ENCODE data around the gene TEX19.

Gene TEX19

GRCh38 chr17:82384730-82385481, 25.9 kb downstream of the TEX19 start:
- peaks cover 6% of the 10 kb centered on the region; the same call in 1 of the 2 replicates for H3K27me3 ChIP-seq (ENCODE audit: insufficient read depth, low read length)

GRCh38 chr17:82385559-82386254, 26.7 kb downstream of the TEX19 start:
- Histone ChIP-seq H3K9me3 (ENCODE audit: low read length) (no peaks in the 10 kb centered on the region), H3K27me3 (ENCODE audit: insufficient read depth, low read length) (peaks cover 6% of the 10 kb centered on the region; the same call in 1 of the 2 replicates), H3K4me1 (ENCODE audit: insufficient read depth, low read length, severe bottlenecking) (no peaks in the 10 kb centered on the region), H3K9ac (ENCODE audit: low read length) (no peak overlapping the region), H3K79me2 (ENCODE audit: insufficient read depth, low read length) (no peaks in the 10 kb centered on the region), H2AFZ (ENCODE audit: low read length) (no peak overlapping the region), H3K4me3 (ENCODE audit: low read depth, low read length, poor library complexity, severe bottlenecking) (no peak overlapping the region), H3K9me2 (ENCODE audit: low read depth, low read length) (no peaks in the 10 kb centered on the region), H3K36me3 (ENCODE audit: insufficient read depth, low read length) (no peaks in the 10 kb centered on the region), H3K27ac (ENCODE audit: low read depth, low read length, poor library complexity, severe bottlenecking) (no peak overlapping the region), H4K20me1 (ENCODE audit: insufficient read depth, low read length) (no peaks in the 10 kb centered on the region), H3F3A (ENCODE audit: insufficient read depth, low read length) (no peaks in the 10 kb centered on the region), H3K4me2 (ENCODE audit: low read length) (no peak overlapping the region)
- no peak for TF ChIP-seq EZH2 (IDR thresholded peaks at IDR 0.05; ENCODE audit: borderline replicate concordance, low read length)
- TF ChIP-seq CTCF (IDR thresholded peaks at IDR 0.05; ENCODE audit: low read length), result no peak

More at GRCh38 chr17:82384730-82385481, 25.9 kb downstream of the TEX19 start:
- Histone ChIP-seq H3K79me2 (ENCODE audit: insufficient read depth, low read length) (no peaks in the 10 kb centered on the region), H3K36me3 (ENCODE audit: insufficient read depth, low read length) (no peaks in the 10 kb centered on the region), H3K9me2 (ENCODE audit: low read depth, low read length) (no peaks in the 10 kb centered on the region), H4K20me1 (ENCODE audit: insufficient read depth, low read length) (no peaks in the 10 kb centered on the region), H2AFZ (ENCODE audit: low read length) (no peak overlapping the region), H3K4me2 (ENCODE audit: low read length) (no peak overlapping the region), H3K4me3 (ENCODE audit: low read depth, low read length, poor library complexity, severe bottlenecking) (no peak overlapping the region), H3K9me3 (ENCODE audit: low read length) (no peaks in the 10 kb centered on the region), H3F3A (ENCODE audit: insufficient read depth, low read length) (no peaks in the 10 kb centered on the region), H3K4me1 (ENCODE audit: insufficient read depth, low read length, severe bottlenecking) (no peaks in the 10 kb centered on the region), H3K27ac (ENCODE audit: low read depth, low read length, poor library complexity, severe bottlenecking) (no peak overlapping the region), H3K9ac (ENCODE audit: low read length) (no peak overlapping the region)
- no peak for TF ChIP-seq EZH2 (IDR thresholded peaks at IDR 0.05; ENCODE audit: borderline replicate concordance, low read length)
- TF ChIP-seq CTCF (IDR thresholded peaks at IDR 0.05; ENCODE audit: low read length), result no peak

GRCh38 chr17:82386255-82386831, 27.3 kb downstream of the TEX19 start:
- no peaks in the 10 kb centered on the region for H3K9me2 ChIP-seq (ENCODE audit: low read depth, low read length)
- H3K9me3 ChIP-seq (ENCODE audit: low read length), result no peaks in the 10 kb centered on the region
- no peak for TF ChIP-seq EZH2 (IDR thresholded peaks at IDR 0.05; ENCODE audit: borderline replicate concordance, low read length)
- TF ChIP-seq CTCF (IDR thresholded peaks at IDR 0.05; ENCODE audit: low read length), result no peak
- no peaks in the 10 kb centered on the region for H3K4me1 ChIP-seq (ENCODE audit: insufficient read depth, low read length, severe bottlenecking)
- H2AFZ ChIP-seq (ENCODE audit: low read length), result no peak overlapping the region
- no peaks in the 10 kb centered on the region for H3K79me2 ChIP-seq (ENCODE audit: insufficient read depth, low read length)
- no peaks in the 10 kb centered on the region for H3F3A ChIP-seq (ENCODE audit: insufficient read depth, low read length)
- no peak overlapping the region for H3K4me3 ChIP-seq (ENCODE audit: low read depth, low read length, poor library complexity, severe bottlenecking)
- H3K36me3 ChIP-seq (ENCODE audit: insufficient read depth, low read length), result no peaks in the 10 kb centered on the region
- no peaks in the 10 kb centered on the region for H4K20me1 ChIP-seq (ENCODE audit: insufficient read depth, low read length)
- no peak overlapping the region for H3K9ac ChIP-seq (ENCODE audit: low read length)
- H3K4me2 ChIP-seq (ENCODE audit: low read length), result no peak overlapping the region
- H3K27me3 ChIP-seq (ENCODE audit: insufficient read depth, low read length), result peaks cover 6% of the 10 kb centered on the region; the same call in 1 of the 2 replicates
- H3K27ac ChIP-seq (ENCODE audit: low read depth, low read length, poor library complexity, severe bottlenecking), result no peak overlapping the region

All from OCI-LY1 (cell line).